Uterus (tissue), 2 donors: ENCODE data around the gene SENP5.

Experiments
- POLR2A ChIP-seq, 2 donors: fragments of 450-650 bp; IDR thresholded peaks; one replicate each; pipeline ENCODE4 v1.6.1; 2016; ENCODE audit warnings: antibody characterized with exemption in 2 of 2, mild to moderate bottlenecking in 1 of 2, moderate library complexity in 1 of 2
- TF ChIP-seq, protein P1 (sequence below), 4 experiments: fragments of 200-600 bp in 2 of 4; fragments of 450-650 bp in 2 of 4; sonication (generic) in 2 of 4; IDR thresholded peaks; one replicate each; pipeline ENCODE4 v1.5.1; 2016 to 2019; ENCODE audit warnings: antibody characterized with exemption in 4 of 4, mild to moderate bottlenecking in 2 of 4, moderate library complexity in 1 of 4

DNA sequence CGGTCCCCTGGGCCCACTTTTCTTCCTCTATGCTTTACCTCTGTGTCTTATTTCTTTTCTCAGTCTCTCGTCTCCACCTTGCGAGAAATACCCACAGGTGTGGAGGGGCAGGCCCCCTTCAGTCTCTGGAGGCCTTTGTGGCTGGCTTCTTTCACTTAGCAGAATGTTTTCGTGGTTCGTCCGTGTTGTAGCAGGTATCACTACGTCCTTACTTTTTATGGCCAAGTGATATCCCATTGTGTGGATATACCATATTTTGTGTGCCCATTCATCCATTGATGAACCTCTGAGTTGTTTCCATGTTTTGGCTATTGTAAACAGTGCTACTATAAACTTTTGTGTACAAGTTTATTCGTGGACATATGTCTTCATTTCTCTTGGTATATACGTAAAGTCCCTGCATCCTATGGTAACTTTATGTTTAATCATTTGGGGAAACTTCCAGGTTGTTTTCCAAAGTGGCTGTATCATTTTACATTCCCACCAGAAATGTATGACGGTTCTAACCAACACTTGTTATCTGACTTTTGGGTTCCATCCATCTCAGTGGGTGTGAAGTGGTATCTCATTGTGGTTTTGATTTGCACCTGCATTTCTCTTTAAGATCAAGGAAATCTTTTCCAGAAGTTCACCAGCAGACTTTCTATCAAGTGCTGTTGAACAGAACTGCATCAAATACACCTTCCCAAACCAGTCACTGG, 95.4 kb downstream of the SENP5 start:
- TF ChIP-seq, protein P1, sequence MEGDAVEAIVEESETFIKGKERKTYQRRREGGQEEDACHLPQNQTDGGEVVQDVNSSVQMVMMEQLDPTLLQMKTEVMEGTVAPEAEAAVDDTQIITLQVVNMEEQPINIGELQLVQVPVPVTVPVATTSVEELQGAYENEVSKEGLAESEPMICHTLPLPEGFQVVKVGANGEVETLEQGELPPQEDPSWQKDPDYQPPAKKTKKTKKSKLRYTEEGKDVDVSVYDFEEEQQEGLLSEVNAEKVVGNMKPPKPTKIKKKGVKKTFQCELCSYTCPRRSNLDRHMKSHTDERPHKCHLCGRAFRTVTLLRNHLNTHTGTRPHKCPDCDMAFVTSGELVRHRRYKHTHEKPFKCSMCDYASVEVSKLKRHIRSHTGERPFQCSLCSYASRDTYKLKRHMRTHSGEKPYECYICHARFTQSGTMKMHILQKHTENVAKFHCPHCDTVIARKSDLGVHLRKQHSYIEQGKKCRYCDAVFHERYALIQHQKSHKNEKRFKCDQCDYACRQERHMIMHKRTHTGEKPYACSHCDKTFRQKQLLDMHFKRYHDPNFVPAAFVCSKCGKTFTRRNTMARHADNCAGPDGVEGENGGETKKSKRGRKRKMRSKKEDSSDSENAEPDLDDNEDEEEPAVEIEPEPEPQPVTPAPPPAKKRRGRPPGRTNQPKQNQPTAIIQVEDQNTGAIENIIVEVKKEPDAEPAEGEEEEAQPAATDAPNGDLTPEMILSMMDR (IDR thresholded peaks at IDR 0.05): no peak
- no peak for TF ChIP-seq POLR2A (IDR thresholded peaks at IDR 0.05)
